ENCODE data around the gene ARID2.

Gene ARID2

DNA sequence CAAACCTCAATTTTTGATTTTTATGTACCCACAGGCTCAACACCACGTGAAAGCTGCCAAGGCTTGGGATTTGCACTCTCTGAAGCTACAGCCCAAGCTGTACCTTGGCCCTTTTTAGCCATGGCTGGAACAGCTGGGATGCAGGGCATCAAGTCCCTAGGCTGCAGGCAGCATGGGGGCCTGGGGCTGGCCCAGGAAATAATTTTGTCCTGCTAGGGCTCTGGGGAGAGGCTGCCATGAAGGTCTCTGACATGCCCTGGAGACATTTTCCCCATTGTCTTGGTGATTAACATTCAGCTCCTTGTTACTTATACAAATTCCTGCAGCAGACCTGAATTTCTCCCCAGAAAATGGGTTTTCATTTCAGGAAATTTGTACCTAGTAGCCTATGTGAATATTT, 157.2 kb downstream of the ARID2 start:
- TF ChIP-seq ZNF274 (IDR thresholded peaks at IDR 0.05; ENCODE audit: low read depth, low read length) = no peak
- H3K4me3 ChIP-seq (ENCODE audit: low read length) = no peak overlapping the region

DNA sequence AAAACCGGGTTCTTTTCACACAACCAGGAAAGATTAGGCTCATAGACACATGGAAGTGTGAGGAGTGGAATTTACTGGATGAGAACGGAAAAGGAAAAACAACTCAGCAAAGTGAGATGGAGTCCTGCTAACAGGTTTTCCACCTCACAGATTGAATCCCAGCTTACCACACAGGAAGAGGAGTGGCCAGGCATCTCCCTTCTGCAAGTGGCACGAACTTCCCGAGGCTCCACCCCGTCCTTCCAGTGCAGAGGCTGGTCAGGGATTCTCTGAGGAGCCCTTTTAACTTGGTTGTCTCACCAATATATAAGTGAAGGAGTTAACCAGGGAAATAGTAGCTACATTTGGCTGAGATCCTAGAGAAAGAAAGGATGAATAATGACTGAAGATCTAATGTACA, 158.0 kb downstream of the ARID2 start:
- H3K4me3 ChIP-seq (ENCODE audit: low read length) = no peak overlapping the region
- no peak for TF ChIP-seq ZNF274 (IDR thresholded peaks at IDR 0.05; ENCODE audit: low read depth, low read length)

- TF ChIP-seq ZNF274 (IDR thresholded peaks at IDR 0.05; ENCODE audit: low read depth, low read length) = no peak
- no peak overlapping the region for H3K4me3 ChIP-seq (ENCODE audit: low read length)
Observed at GRCh38 chr12:45890276-45890675, 160.8 kb downstream of the ARID2 start.

DNA sequence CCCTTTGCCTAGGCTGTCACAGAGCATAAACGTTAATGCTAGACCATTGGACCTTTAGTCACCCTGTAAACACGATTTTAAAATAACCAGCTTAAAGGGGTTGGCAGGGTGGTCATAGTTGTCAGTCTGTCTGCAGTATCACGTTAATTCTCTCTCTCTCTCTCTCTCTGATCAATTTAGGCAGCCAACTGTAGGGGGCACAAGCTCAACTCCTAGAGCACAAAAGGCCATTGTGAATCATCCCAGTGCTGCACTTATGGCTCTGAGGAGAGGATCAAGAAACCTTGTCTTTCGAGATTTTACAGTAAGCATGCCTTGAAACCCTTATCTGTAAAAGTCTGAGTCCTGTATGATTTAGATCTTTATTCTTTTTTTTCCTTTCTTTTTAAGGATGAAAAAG, 163.7 kb downstream of the ARID2 start:
- TF ChIP-seq ZNF274 (IDR thresholded peaks at IDR 0.05; ENCODE audit: low read depth, low read length) = no peak
- H3K4me3 ChIP-seq (ENCODE audit: low read length) = no peak overlapping the region

DNA sequence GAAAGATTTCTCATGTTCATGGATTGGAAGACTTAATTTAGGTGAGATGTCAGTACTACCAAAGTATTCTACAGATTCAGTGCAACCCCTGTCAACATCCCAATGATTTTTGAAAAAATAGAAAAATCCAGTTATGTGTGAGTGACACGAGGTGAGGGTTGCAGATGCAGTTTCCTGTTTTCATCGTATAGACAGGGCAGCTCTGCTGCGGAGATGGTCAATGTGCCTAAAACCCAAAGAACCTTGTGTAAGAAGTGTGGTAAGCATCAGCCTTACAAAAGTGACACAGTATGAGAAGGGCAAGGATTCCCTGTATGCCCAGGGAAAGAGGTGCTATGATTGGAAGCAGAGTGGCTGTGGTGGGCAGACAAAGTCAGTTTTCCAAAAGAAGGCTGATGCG, 166.5 kb downstream of the ARID2 start:
- TF ChIP-seq ZNF274 (IDR thresholded peaks at IDR 0.05; ENCODE audit: low read depth, low read length) = no peak
- H3K4me3 ChIP-seq (ENCODE audit: low read length) = no peak overlapping the region

- no peak for TF ChIP-seq ZNF274 (IDR thresholded peaks at IDR 0.05; ENCODE audit: low read depth, low read length)
- H3K4me3 ChIP-seq (ENCODE audit: low read length) = no peak overlapping the region
Observed at GRCh38 chr12:45898094-45898493, 168.6 kb downstream of the ARID2 start.

GRCh38 chr12:45907955-45908354, 178.4 kb downstream of the ARID2 start:
- no peak overlapping the region for H3K4me3 ChIP-seq (ENCODE audit: low read length)
- no peak for TF ChIP-seq ZNF274 (IDR thresholded peaks at IDR 0.05; ENCODE audit: low read depth, low read length)

DNA sequence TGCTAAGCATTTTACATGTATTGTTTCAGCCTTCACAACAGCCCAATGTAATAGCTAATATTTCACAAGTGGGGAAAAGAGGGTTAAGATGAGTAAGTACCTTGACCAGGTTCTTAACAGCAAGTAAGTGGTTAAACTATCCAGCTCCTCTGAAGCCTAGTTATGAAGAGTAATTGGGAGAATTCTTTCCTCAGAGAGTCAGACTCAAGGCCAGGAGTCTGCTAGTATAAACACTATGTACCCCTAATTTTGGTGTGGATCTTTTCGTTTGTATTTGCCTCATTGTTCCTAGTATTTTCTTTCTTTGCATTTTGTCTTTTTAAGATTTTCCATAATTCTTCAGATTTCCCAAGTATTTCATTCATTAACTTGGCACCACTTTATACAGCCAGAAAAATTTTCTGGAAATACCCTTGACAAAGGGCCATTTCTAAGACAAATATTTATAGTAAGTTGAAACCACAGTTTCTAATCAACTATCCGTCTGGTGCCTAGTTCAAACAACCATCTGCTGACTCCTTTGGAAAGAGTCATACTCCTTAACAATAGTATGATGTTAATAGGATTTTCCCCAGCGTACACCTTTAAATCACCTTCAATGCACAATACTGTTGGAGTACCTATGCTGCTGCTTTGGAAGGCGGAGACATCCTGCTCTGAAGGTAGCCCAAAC, 179.7 kb downstream of the ARID2 start:
- no peak for TF ChIP-seq ZNF274 (IDR thresholded peaks at IDR 0.05; ENCODE audit: low read depth, low read length)
- H3K4me3 ChIP-seq (ENCODE audit: low read length) = no peak overlapping the region

DNA sequence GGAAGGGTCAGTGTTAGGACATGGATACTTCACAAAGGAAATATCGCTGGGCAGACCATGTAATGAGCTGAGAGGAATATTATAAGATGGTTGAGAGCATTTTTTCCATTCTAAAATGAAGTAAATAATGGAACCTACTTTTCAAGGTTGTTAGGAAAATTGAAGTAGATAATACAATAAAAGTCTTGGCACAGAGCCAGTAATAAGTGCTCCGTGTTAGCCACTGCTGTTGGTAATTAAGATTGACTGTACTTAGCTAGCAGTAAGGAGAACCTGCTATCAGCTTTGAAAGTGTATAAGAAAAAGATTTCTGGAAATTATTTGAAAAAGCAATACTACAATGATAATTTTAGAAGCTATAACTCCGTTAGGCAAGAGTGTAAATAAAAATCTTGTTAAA, 183.3 kb downstream of the ARID2 start:
- no peak overlapping the region for H3K4me3 ChIP-seq (ENCODE audit: low read length)
- TF ChIP-seq ZNF274 (IDR thresholded peaks at IDR 0.05; ENCODE audit: low read depth, low read length) = no peak

DNA sequence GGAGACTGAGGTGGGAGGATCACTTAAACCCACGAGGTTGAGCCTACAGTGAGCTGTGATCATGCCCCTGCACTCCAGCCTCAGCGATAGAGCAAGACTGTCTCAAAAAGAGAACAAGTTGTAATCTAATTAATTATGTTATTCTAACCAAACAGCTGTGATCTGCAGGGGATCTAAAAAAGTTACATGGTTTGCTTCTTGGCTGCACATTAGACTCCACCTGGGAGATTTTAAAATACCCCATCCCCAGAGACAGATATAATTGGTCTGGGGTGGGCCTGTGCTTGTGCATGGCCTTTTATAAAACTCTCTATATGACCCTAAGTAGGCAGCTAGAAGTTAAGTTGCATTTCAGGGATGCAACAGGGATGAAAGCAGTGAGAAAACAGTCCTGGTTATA, 184.1 kb downstream of the ARID2 start:
- no peak overlapping the region for H3K4me3 ChIP-seq (ENCODE audit: low read length)
- TF ChIP-seq ZNF274 (IDR thresholded peaks at IDR 0.05; ENCODE audit: low read depth, low read length) = no peak

DNA sequence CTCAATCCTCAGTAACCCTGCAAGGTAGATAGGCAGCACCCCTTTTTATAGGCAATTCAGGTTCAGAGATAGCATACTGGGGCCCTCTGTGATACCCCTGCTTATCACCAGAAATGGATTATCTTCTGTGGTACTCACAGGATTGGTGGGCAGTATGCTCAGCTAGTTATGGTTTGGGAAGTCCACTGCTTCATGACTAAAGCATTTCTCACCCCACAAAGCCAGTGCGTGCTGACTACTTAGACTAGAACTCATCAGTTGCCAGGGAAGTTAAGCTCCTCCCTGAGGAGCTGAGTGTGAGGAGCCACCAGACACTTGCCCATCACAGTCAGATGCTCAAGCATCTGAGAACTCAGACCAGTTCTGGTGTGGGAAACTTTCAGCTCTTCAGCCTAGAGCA, 184.6 kb downstream of the ARID2 start:
- no peak for TF ChIP-seq ZNF274 (IDR thresholded peaks at IDR 0.05; ENCODE audit: low read depth, low read length)
- H3K4me3 ChIP-seq (ENCODE audit: low read length) = no peak overlapping the region

- TF ChIP-seq ZNF274 (IDR thresholded peaks at IDR 0.05; ENCODE audit: low read depth, low read length) = no peak
- no peak overlapping the region for H3K4me3 ChIP-seq (ENCODE audit: low read length)
Observed at GRCh38 chr12:45915405-45915804, 185.9 kb downstream of the ARID2 start.

DNA sequence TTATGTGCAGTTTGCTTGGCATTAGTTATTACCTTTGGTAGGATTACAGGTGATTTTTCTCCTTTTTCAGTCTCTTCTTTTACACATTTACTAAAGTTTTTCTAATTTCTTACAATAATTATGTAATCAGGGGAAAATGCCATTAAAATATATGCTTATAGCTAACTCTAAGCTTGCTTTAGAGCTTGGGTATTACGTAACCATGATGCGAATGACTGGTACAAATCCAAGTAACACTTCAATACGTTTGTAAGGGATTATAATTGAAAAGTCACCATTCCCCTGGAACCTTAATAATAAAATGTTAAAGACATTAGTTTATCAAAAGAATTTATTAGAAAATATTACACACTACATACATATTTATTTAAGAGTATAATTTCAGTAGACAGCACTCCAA, 189.3 kb downstream of the ARID2 start:
- TF ChIP-seq ZNF274 (IDR thresholded peaks at IDR 0.05; ENCODE audit: low read depth, low read length) = no peak
- H3K4me3 ChIP-seq (ENCODE audit: low read length) = no peak overlapping the region

GRCh38 chr12:45928309-45928708, 198.8 kb downstream of the ARID2 start:
- no peak overlapping the region for H3K4me3 ChIP-seq (ENCODE audit: low read length)
- no peak for TF ChIP-seq ZNF274 (IDR thresholded peaks at IDR 0.05; ENCODE audit: low read depth, low read length)

- TF ChIP-seq ZNF274 (IDR thresholded peaks at IDR 0.05; ENCODE audit: low read depth, low read length) = no peak
- H3K4me3 ChIP-seq (ENCODE audit: low read length) = no peak overlapping the region
Observed at GRCh38 chr12:45930369-45930768, 200.9 kb downstream of the ARID2 start.

GRCh38 chr12:45933504-45933903, 204.0 kb downstream of the ARID2 start:
- H3K4me3 ChIP-seq (ENCODE audit: low read length) = no peak overlapping the region
- no peak for TF ChIP-seq ZNF274 (IDR thresholded peaks at IDR 0.05; ENCODE audit: low read depth, low read length)
